Heart right ventricle (tissue), 16 donors: ENCODE data around the gene PRKN. TPM values are rescaled to one million over a fixed set of nuclear protein-coding genes. Genes with fewer than 3 reads are reported as not detected.

Experiments used
- ATAC-seq, 8 donors: fragments of 200-7000 bp; cut with Tn5 transposase; one replicate each; pipeline ENCODE4 v1.9.1; 2020; ENCODE audit warnings: mild to moderate bottlenecking in 8 of 8, moderate library complexity in 8 of 8, moderate number of reproducible peaks in 1 of 8
- DNase-seq, 2 donors: peaks; one replicate each; pipeline ENCODE4 v3.0.0-alpha.2; 2020
- H3K27ac ChIP-seq, 10 donors: fragments of 200-600 bp; sonication (generic) in 2 of 10; one replicate each; pipeline versions ENCODE4 v1.5.0 to v1.8.0; 2020 to 2022; ENCODE audit warnings: mild to moderate bottlenecking in 3 of 10
- H3K27me3 ChIP-seq, 7 donors: fragments of 200-600 bp; one replicate each; pipeline ENCODE4 v1.8.0; 2021 to 2022; ENCODE audit warnings: mild to moderate bottlenecking in 2 of 7
- H3K36me3 ChIP-seq, 9 donors: fragments of 200-600 bp; sonication (generic) in 1 of 9; one replicate each; pipeline versions ENCODE4 v1.5.0 to v1.8.0; 2020 to 2022; ENCODE audit warnings: mild to moderate bottlenecking in 2 of 9
- H3K4me1 ChIP-seq, 9 donors: fragments of 200-600 bp; sonication (generic) in 1 of 9; one replicate each; pipeline versions ENCODE4 v1.5.0 to v1.8.0; 2020 to 2022; ENCODE audit warnings: mild to moderate bottlenecking in 4 of 9
- H3K4me3 ChIP-seq, 10 donors: fragments of 200-600 bp; sonication (generic) in 2 of 10; one replicate each; pipeline versions ENCODE4 v1.5.0 to v1.8.0; 2020 to 2022; ENCODE audit warnings: mild to moderate bottlenecking in 7 of 10, moderate library complexity in 2 of 10
- H3K9me3 ChIP-seq, 11 donors: fragments of 200-600 bp in 10 of 11; sonication (generic) in 2 of 11; one replicate each; pipeline versions ENCODE4 v1.5.0 to v1.8.0; 2013 to 2022; ENCODE audit warnings: mild to moderate bottlenecking in 2 of 11, control low read depth in 1 of 11, moderate library complexity in 1 of 11
- CTCF ChIP-seq, 9 donors: fragments of 200-600 bp; sonication (generic) in 2 of 9; IDR thresholded peaks; one replicate each; pipeline versions ENCODE4 v1.5.0 to v1.8.0; 2021 to 2022; ENCODE audit warnings: antibody characterized with exemption in 9 of 9, mild to moderate bottlenecking in 5 of 9, moderate library complexity in 1 of 9
- WGBS, 2 donors: extraction: QIAGEN DNeasy Blood & Tissue Kit; methylation state at CpG; one replicate each; pipeline ENCODE4 v1.1.7; 2013; ENCODE audit warnings: inconsistent platforms in 1 of 2; 5-methylcytosine and 5-hydroxymethylcytosine counted together
- intact Hi-C, 10 donors: fragments of 100-400 bp; cut with DNase I; formaldehyde crosslinking; loops; one replicate each; pipeline versions ENCODE4 v1.11.1 to v1.14.2; 2022
- polyA plus RNA-seq, 2 donors: library from polyadenylated mRNA; stranded (reverse); fragments of 200-250 nt; gene quantifications; one replicate each; pipeline ENCODE4 v1.2.3, GENCODE V29; 2013
- total RNA-seq, 10 donors: library from RNA; stranded (reverse); fragmentation: NEBNext Ultra II Directional in 3 of 10; extraction: Animal tissue kit (Norgen Biotek cat#: 25700) in 3 of 10; gene quantifications; one replicate each; pipeline versions ENCODE4 v1.2.1 to v1.2.4, GENCODE V29; 2021 to 2023
- donor health status: Arrhythmogenic right ventricular cardiomyopathy.
- donor health status: ischemic (EF 13 %, LVEDD 7.1; RV severe dilation, severe dysfunction).
- donor health status: healthy with polysubstance abuse.
- donor health status: DM: no; HTN: yes; CAD: no.
- donor health status: DM: no; HTN: no; CAD: no.
- donor health status: ischemic (EF 25% LVEDD 6.9; RV normal size, moderate dysfunction).
- donor health status: ischemic (EF 25% LVEDD 5.7; RV mildly dilated, moderate dysfunction).
- donor health status: healthy.
- donor health status: DM: yes; HTN: yes; CAD: no.
- donor health status: Ischemic cardiomyopathy.
- donor health status: ischemic (EF 35%, LVEDD 5.7; RV mildly dilated, moderate dysfunction).
- donor health status: nonischemic (EF 11% LVEDD 7.7; RV severe dilation, severe dysfunction).
- donor health status: DM: yes; HTN: yes; CAD: no.
- donor health status: PGD.
- donor health status: ischemic (EF 29% LVEDD 5.4; RV normal size, mild dysfunction).
- donor health status: nonischemic (EF 23%, LVEDD 6.1; RV moderate dilation, normal function).

Gene PRKN
- total and polyA plus RNA-seq, 12 donors: 2.3 to 27.7 (median 26.3) TPM

- Histone ChIP-seq H3K36me3 (no peaks in the 10 kb centered on the region), H3K9me3 (no peaks in the 10 kb centered on the region), H3K4me3 (no peak overlapping the region), H3K4me1 (peaks cover 0 to 5% (median 0%) of the 10 kb centered on the region in 9 donors), H3K27ac (no peak overlapping the region), H3K27me3 (no peaks in the 10 kb centered on the region)
- DNase-seq (no peak), ATAC-seq (no peak)
- intact Hi-C loops: loop anchor here in 2 of 10 donors (10.0 kb wide), 2 partner anchors 165 to 515 kb away; no protein-coding TSS in a partner anchor
- WGBS, 2 donors: 57 to 72% methylated on average over 2 of the region's 2 CpGs
- TF ChIP-seq CTCF (IDR thresholded peaks at IDR 0.05): no peak
These were observed 807.9 kb downstream of the PRKN start for GRCh38 chr6:161919691-161920090.

DNA sequence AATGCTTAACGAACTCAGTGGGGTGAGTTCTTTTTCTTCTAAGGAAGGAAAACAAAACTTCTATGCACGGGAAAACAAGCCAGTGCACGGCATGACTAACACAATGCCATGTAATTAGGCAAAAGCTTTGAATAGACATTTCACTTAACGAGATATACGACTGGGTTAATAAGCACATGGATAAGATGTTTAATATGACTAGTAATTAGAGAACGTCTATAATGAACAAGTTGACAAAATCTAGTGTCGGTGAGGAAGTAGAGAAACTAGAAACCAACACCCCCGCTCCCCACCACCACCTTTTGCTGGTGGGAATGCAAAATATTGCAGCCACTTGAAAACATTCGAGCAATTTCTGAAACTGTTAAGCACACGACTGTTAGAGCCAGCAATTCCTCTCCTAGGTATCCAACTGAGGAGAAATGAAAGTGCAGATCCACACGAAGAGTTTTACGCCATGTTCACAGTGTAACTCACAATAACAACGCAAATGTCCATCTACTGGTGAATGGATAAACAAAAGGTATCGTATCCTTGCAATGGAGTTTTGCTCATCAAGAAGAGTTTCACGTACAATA lies 808.8 kb downstream of the PRKN start:
- H3K4me1 ChIP-seq: peaks cover 0 to 5% (median 0%) of the 10 kb centered on the region in 9 donors
- H3K4me3 ChIP-seq: no peak overlapping the region
- H3K27me3 ChIP-seq: no peaks in the 10 kb centered on the region
- no peak overlapping the region for H3K27ac ChIP-seq
- no peaks in the 10 kb centered on the region for H3K9me3 ChIP-seq
- TF ChIP-seq CTCF (IDR thresholded peaks at IDR 0.05): no peak
- no peaks in the 10 kb centered on the region for H3K36me3 ChIP-seq
- intact Hi-C loops: no loop called here
- WGBS, 2 donors: 89 to 90% methylated on average over 15 of the region's 15 CpGs
- ATAC-seq: no peak
- no peak for DNase-seq

GRCh38 chr6:161918109-161918531 lies 809.4 kb downstream of the PRKN start:
- ATAC-seq: no peak
- peaks cover 0 to 5% (median 0%) of the 10 kb centered on the region in 9 donors for H3K4me1 ChIP-seq
- TF ChIP-seq CTCF (IDR thresholded peaks at IDR 0.05): no peak
- no peak overlapping the region for H3K4me3 ChIP-seq
- H3K9me3 ChIP-seq: no peaks in the 10 kb centered on the region
- H3K36me3 ChIP-seq: no peaks in the 10 kb centered on the region
- DNase-seq: no peak
- H3K27ac ChIP-seq: no peak overlapping the region
- no peaks in the 10 kb centered on the region for H3K27me3 ChIP-seq
- WGBS, 2 donors: 94 to 95% methylated on average over 6 of the region's 6 CpGs
- intact Hi-C loops: no loop called here

DNA sequence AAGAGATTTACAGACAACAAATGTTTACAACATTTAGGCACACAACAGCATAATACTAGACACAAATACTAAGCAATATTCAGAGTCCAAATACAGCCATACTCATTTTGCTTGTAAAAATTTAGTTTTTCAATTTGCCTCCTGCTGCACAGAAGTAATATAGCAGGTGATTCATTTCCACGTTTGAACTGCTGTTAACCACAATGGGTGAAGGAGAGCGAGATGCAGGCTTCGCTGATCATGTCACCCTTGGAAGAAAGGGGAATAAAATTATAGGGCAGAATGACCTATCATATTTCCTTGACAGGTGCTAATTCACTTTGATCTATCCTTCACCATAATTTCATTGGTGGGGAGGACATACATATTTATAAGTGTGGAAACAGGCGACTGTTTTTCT lies 809.9 kb downstream of the PRKN start:
- intact Hi-C loops: no loop called here
- WGBS, 2 donors: 77 to 82% methylated on average over 4 of the region's 4 CpGs
- ATAC-seq (no peak), DNase-seq (no peak)
- H3K27me3 ChIP-seq: no peaks in the 10 kb centered on the region
- no peaks in the 10 kb centered on the region for H3K9me3 ChIP-seq
- no peak overlapping the region for H3K4me3 ChIP-seq
- no peaks in the 10 kb centered on the region for H3K36me3 ChIP-seq
- TF ChIP-seq CTCF (IDR thresholded peaks at IDR 0.05): no peak
- H3K4me1 ChIP-seq: peaks cover 0 to 3% (median 0%) of the 10 kb centered on the region in 9 donors
- no peak overlapping the region for H3K27ac ChIP-seq
